GM12872 (cell line): ENCODE data around the gene CIRBP.

Experiments
- CTCF ChIP-seq: IDR thresholded peaks from 3 replicates; pipeline ENCODE4 v1.5.1; 2011; ENCODE audit warnings: low read depth, mild to moderate bottlenecking, low read length, moderate library complexity; ENCODE audit not compliant: insufficient read depth

The CIRBP gene

GRCh38 chr19:1249298-1249989 lies 19.7 kb upstream of the CIRBP start:
- TF ChIP-seq CTCF: no peak

GRCh38 chr19:1249990-1250436 lies 19.1 kb upstream of the CIRBP start:
- no peak for TF ChIP-seq CTCF

DNA sequence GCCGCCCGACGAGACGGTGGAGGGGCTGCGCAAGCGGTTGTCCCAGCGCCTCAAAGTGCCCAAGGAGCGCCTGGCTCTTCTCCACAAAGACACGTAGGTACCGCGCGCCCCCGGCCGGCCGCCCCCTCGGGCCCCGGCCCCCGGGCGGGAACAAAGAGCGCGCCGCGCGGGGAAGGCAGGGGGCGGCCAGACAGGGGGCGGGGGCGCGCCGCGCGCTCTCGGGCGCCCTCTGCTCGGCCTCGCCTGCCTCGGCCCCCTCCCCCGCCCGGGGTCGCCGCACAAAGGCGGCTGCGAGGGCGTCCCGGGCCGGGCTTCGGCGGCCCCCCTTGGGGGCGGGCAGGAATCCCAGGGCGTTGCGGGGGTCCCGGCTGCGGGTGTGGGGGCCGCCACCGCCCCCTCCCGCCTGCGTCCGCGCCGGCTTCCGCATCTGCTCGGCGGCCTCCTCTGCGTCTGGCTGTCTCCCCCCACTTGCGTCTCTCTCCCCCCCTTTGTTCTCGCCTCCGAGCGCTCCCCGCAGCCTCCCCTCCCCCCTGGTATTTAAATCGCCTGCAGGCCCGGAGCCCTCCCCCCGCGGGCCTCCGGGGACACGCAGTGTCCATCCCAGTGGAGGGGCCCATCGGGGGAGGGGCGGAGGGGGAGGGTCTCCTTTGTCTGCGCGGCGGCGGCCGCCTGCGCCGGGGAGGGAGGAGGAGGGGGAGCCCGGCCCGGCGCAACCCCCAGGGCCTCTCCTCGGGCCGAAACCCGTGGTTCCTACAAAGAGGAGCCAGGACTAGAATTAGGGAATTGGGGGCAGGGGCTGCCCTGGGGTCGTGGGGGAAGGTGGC lies 18.5 kb upstream of the CIRBP start:
- 0 out of 3 replicates have a peak, but pooled peaks have one; percentile 3 for TF ChIP-seq CTCF

DNA sequence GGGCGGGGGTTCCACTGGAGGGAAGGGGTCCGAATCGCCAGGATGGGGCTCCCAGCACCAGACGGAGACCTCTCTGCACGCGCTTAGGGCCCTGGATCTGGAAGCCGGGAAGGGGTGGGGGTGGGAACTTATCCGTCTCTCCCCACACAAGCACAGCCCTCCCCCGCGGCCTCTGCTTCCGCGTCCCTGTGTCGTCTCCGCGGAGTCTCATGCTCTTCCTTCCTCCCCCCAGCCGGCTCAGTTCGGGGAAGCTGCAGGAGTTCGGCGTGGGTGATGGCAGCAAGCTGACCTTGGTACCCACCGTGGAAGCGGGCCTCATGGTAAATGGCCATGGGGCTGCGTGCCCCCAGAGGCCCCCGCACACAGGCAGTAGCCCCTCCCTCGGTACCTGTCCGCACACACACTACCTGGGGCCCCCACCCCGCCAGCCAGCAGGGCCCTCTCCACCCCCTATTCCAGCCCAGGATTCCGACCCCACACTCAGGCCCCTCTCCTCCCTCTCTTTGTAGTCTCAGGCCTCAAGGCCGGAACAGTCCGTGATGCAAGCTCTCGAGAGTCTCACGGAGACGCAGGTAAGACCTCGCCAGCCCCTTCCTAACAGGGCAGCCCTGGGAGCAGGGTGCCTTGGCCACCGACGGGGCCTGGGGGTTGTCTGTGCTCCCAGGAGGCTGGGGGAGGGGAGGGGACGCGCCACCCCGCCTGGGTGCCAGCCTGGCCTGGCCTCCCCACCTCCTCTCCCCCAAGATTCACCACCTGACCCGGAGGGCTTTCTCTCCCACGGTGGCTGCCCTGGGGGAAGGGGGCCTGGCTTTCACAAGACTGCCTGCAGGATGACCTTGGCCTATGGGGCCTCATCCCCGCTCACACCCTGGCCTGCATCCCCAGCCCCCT lies 17.6 kb upstream of the CIRBP start:
- TF ChIP-seq CTCF: no peak

GRCh38 chr19:1252221-1252820 lies 16.8 kb upstream of the CIRBP start:
- TF ChIP-seq CTCF: no peak

DNA sequence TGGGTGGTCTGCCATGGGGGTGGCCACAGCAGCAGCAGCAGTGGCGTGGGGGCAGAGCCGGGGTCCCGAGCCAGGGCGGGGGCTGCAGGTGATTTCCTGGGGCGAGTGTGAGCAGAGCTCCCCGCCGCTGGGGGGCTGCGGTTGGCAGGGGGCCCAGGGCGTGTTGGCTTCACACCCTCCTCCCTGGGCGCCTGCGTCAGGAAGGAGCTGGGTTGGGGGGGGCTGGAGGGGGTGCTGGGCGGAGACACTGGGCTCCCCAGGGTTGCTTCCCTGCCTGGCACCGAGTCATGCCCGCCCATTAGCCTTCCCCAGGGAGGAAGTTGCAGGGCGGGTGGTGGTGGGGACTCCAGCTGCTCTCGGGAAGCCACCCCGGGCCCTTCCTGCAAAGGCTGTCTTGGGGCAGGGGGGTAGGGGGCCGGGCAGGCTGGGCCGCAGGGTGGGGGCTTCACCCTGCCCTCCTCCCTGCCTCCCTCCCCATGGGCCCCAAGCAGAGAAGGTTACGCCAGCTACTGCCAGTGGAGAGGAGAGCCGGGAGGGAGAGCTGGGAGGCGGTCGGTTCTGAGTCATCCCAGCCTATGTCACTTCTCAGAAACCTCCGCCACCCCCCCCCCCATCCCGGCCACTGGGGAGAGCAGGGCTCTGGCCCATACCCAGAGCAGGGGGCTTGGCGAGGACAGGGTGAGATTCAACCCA lies 16.2 kb upstream of the CIRBP start:
- 0 out of 3 replicates have a peak, but pooled peaks have one; percentile 17 for TF ChIP-seq CTCF
